NCI-H460 (cell line): ENCODE measurements around the gene ADAM8. TPM values are rescaled to one million over a fixed set of nuclear protein-coding genes. Genes with fewer than 3 reads are reported as not detected.

ENCODE experiments used
- DNase-seq: peaks from one replicate; pipeline ENCODE4 v3.0.0-alpha.2; 2016; ENCODE audit warnings: low read depth; ENCODE audit errors: extremely low read depth
- total RNA-seq: library from RNA; depleted of rRNA; stranded (reverse); fragments of >200 nt; shearing (Covaris generic); gene quantifications from 2 replicates; pipeline ENCODE4 v1.2.3, GENCODE V29; 2014; rRNA removed

Gene ADAM8
- total RNA-seq, 1 experiment from 2014 or later = 3.7 TPM

DNA sequence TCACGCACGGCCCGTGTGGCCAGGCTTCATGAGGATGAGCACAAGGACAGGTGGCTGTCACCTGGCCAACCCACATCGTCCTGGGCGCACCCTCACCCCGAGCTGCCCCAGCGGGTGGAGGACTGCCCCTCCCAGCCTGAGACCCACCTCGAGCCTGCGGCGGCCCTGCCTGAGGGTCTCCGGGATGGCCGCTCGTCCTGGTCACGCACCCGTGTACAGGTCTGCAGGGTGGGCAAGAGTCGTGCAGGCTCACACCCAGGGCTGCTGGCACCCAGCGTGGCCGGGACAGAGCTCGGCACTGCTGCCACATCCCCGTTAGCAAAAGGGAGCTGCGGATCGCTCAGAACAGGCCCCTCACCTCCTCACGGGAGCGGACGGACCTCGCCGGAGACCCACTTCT is 61.1 kb downstream of the ADAM8 start:
- no peak for DNase-seq

DNA sequence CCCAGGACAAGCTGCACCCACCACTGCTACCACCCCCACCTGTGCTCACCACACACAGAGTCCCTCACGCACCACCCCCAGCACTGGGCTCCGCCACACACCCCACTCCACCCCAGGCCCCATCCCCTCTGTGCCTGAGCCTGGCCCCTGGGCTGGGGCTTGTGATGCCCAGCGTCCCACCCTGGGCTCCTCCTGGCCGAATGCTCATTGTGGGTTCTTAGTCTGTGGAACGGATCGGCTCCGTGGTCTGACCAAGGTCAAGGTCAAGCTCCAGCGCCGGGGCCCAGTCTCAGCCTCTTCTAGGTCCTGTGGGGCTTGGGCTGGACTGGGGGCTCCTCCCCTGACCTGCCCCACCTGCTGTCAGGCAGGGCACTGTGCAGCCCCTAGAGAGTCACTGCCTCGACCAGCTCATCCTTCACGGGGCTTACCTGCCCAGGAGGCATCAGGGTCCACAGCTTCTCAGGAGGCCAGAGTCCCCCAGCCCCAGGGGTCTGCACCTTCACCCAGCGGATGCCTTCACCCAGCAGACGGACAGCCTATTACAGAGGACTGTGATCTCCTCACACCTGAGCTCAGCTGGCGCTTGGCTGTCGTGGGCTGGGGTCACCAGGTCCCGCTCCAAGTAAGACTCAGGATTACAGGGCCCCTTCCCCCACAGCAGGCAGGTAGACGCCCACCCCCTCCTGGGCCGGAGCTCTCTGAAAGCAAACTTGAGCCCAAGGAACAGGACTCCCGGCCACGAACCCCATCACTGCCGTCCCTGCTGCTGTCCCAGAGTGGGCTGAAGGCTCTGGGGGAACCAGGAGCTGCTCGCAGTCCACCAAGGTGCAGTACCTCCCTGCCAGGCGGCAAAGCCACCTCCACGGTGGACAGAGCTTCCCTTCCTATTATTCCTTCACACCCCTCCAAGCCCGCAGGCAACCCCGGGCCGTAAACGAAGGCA is 61.9 kb downstream of the ADAM8 start:
- no peak for DNase-seq

DNA sequence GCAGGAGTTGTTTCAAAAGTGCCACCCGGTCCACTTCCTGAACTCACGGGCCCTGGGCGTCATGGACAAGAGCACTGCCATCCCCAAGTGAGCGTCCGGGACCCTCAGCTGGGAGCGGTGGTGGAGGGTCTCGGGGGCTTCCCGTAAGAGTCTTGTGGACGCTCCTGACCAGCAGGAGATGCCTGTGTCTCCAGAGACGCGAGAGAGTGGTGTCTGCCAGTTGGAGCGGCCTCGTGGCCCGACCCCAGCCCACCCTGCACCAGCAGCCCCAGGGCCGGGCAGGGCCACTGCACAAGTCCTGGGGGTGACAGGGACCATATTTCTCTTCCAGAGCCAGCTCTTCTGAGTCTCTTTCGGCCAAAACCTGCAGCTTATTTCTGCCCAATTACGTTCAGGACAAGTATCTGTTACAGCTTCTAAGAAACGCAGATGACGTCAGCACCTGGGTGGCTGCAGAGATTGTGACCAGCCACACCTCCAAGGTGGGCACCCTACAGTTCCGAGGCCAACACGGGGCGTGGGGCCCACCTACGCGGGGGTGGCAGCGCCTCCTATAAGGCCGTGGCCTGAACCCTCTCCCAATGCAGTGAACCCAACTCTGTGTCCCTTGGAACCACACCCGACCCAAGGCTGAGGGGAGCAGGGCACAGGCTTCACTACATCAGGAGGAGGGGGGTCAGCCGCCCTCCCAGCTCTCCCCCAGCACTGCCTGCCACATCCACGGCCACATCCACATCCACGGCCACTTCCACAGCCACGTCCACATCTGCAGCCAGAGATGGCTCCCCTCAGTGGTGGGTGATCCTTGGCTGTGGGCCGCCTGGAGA is 62.8 kb downstream of the ADAM8 start:
- no peak for DNase-seq

DNA sequence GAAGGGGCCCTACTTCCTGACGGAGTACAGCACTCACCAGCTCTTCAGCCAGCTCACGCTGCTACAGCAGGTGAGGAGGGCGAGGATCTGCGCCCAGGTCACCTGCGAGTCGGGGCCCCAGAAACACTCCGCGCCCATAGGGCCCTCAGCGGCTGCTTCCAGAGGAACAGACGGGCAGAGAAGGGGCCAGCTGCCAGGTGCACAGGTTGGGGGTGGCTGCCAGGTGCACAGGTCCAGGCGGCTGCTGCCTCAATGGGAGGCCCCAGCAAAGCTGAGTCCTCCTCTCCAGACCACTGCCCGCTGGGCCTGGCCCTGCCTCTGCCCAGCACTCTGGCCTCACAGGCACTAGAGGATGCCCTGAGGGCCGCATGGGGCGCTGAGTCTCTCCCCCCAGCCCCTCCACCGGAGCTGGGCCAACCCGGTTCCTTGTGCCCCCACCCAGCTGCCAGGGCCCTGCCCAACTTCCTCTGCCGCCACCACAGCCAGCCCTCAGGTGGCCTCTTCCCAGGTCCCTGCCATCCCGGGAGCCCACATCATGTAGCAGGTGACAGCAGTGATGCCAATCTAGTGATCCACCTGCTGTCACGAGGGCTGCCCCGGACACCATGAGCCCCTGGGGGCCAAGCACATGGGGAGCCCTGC is 63.7 kb downstream of the ADAM8 start:
- no peak for DNase-seq

Other genes starting within 250 kb of the ADAM8 start
- not detected in 2 replicates for gene ADGRA1, start 188.9 kb downstream of the ADAM8 start, total RNA-seq
- 0.09 and 1.1 TPM in 2 replicates for gene KNDC1, start 116.6 kb downstream of the ADAM8 start, total RNA-seq
- gene UTF1, start 46.7 kb downstream of the ADAM8 start, total RNA-seq = not detected in 2 replicates
- gene VENTX, start 39.0 kb downstream of the ADAM8 start, total RNA-seq = not detected in 2 replicates
- 52.9 and 55.9 TPM in 2 replicates for gene TUBGCP2, start 32.0 kb upstream of the ADAM8 start, total RNA-seq
- 50.4 and 56.6 TPM in 2 replicates for gene ZNF511, start 32.0 kb upstream of the ADAM8 start, total RNA-seq
- gene CALY, start 60.0 kb upstream of the ADAM8 start, total RNA-seq = 0.20 TPM in 1 of 2 replicates, not detected in the other
- gene PRAP1, start 70.5 kb upstream of the ADAM8 start, total RNA-seq = not detected in 2 replicates
- 5.0 and 7.2 TPM in 2 replicates for gene FUOM, start 81.2 kb upstream of the ADAM8 start, total RNA-seq
- gene ECHS1, start 96.5 kb upstream of the ADAM8 start, total RNA-seq = 108 and 109 TPM in 2 replicates
- 1.1 and 1.6 TPM in 2 replicates for gene PAOX, start 102.4 kb upstream of the ADAM8 start, total RNA-seq
- gene MTG1, start 117.3 kb upstream of the ADAM8 start, total RNA-seq = 16.6 and 27.1 TPM in 2 replicates
- gene SPRN, start 147.8 kb upstream of the ADAM8 start, total RNA-seq = not detected in 2 replicates
- gene SCART1, start 177.1 kb upstream of the ADAM8 start, total RNA-seq = 0.92 and 1.2 TPM in 2 replicates